NCI-H526 treated with DMSO at 0.1 percent for 48 hours (cell line): ENCODE data around the gene LAPTM5.

ENCODE experiments used
- DNase-seq: peaks from one replicate; lab custom pipeline; 2025; lab: John Stamatoyannopoulos, UW

Gene LAPTM5

GRCh38 chr1:30787266-30787665 lies 29.7 kb upstream of the LAPTM5 start:
- DNase-seq: no peak

- DNase-seq: no peak
These were observed 28.9 kb upstream of the LAPTM5 start for GRCh38 chr1:30786264-30786991.

DNA sequence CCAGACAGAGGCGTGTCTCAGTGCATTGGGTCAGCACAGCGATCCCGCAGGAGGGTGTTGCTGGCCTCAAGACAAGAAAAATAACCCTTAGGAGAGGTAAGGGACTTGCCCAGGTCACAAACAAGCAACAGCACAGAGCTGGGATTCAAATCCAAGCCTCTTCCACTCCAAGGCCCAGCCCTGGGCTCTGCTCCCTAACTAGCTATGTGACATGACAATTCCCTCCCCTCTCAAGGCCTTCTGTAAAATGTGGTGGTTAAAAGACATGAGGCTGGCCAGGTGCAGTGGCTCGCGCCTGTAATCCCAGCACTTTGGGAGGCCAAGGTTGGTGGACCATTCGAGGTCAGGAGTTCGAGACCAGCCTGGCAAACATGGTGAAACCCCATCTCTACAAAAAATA lies 28.1 kb upstream of the LAPTM5 start:
- DNase-seq: no peak

DNA sequence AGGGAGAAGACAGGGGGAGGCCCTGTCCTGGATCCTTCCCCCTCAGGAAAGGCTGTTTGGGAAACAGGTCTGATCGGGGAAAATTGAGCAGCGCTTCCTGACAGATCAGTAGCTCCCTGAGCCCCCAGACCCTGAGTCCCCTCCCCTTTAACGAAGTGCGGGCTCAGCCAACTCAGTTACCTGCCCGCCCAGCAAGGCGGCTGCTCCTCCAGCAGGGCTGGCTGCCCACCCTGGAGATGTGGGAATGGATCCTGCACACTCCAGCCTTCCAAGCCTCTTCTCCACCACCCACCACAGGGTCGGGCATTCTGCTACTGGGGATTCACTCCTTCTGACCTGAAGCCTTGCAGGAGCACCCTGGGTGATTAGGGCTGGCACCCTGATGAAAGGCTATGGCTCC lies 27.6 kb upstream of the LAPTM5 start:
- no peak for DNase-seq

- DNase-seq: no peak
These were observed 25.8 kb upstream of the LAPTM5 start for GRCh38 chr1:30783256-30783915.

GRCh38 chr1:30782361-30783255 lies 25.0 kb upstream of the LAPTM5 start:
- DNase-seq: peak; percentile 32

DNA sequence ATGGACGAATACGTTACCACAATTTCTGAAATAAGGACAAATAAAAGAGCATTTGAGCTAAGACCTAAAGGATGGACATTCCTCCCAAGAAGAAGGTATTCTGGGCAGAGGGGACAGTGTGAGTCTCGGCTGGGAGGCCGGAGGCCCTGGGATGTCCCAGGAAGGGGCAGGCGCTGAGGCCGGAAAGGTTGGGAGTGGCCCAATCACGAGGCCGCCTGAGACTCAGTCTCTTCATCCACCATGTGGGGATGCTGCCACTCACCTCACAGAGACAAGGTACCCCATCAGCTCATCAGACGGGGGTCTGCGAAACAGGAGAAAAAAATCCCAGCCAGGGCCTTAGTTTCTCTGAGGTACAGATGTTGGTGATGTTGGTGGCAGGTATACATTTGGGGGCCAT lies 24.3 kb upstream of the LAPTM5 start:
- no peak for DNase-seq

DNA sequence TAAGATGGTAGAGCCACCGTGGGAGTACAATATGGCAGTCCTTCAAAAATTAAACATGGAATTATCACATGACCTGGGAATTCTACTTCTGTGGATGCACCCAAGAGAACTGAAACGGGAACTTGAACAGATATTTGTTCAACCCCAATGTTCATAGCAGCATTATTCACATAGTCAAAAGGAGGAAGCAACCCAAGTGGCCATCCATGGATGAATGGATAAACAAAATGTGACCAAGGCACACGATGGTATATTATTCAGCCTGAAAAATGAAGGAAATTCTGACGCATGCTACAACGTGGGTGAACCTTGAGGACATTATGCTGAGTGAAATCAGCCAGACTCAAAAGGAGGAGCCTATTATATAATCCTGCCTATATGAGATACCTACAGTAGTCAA lies 22.8 kb upstream of the LAPTM5 start:
- no peak for DNase-seq

DNA sequence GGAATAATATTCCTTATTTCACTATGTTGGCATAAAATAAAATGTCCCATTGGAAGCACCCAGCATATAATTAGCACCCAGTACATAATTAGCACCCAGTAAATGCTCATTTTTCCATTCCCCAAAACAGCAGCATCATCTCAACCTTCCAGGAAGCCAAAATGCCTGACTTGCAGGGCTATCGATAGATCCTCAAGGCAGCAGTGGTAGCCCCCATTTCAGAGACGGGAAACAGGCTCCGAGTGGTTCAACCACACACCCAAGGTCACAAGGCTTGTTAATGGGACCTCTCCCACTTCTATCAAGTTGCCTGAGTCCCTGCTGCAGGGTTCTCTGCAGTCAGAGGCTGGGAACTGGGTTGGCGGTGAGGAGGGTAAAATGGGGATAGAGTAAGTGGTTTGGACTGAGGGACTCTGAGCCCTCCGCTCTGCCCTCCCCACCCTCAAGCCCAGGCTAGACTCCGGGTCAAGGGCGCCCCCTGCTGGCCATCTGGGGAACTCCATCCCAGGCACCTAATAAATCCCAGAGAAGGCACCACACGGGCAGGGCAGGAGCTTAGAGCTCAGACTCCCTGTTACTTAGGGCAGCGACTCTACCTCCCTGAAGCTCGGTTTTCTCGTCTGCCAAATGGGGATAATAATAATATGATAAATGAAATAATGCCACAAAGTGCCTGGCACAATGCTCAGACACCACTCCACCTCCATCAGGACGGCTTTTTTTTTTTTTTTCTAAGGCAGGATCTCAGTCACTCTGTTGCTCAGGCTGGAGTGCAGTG lies 21.9 kb upstream of the LAPTM5 start:
- peak; percentile 65 for DNase-seq

GRCh38 chr1:30778979-30779293 lies 21.4 kb upstream of the LAPTM5 start:
- DNase-seq: no peak

DNA sequence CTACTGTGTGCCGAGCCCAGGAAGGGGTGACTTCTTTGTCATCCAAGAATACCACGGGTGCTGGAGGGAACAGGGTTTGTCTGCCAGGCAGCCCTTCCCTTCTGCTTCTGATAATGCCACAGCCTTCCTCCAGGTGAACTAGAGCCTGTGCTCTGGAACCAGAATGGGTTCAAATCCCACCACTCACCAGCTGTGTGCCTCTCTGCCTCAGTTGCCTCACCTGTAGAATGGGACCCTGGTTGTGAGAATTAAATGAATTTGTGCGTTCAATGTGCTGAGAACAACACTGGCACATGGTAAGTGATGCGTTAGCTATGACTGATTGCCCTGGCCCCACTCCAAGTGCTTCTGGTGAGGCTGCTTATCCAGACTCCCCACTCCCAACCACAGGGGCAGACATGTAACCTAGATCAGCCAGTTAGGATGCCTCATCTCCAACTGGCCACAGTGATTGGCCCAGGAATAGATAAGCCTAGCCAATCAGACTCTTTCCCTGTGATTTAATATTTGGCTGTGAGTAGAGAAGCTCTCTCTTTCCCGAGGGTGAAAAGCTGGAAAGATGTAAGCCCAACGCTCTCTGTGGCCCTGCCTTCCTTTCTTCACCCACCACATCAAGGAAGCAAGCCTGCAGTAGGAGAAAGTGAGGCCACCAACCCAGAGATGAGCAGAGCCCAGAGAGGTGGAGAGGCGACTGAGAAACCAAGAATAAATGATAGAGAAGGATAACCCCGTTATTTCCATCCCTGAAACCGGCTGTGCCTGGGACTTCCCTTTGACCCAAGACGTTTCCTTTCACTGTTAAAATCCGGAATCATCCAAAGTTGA lies 20.8 kb upstream of the LAPTM5 start:
- no peak for DNase-seq

DNA sequence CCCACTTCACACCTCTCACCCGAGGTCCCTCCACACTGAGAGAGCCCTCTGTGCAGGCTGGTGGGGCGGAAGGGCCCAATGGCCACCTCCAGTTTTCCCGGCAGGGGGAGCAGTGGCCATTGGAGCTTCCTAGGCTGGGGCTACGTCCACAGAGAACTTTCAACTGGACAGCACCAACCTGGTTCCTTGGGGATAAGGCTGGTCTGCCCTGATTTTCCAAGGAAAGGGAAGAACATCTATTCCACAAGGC lies 20.3 kb upstream of the LAPTM5 start:
- no peak for DNase-seq

DNA sequence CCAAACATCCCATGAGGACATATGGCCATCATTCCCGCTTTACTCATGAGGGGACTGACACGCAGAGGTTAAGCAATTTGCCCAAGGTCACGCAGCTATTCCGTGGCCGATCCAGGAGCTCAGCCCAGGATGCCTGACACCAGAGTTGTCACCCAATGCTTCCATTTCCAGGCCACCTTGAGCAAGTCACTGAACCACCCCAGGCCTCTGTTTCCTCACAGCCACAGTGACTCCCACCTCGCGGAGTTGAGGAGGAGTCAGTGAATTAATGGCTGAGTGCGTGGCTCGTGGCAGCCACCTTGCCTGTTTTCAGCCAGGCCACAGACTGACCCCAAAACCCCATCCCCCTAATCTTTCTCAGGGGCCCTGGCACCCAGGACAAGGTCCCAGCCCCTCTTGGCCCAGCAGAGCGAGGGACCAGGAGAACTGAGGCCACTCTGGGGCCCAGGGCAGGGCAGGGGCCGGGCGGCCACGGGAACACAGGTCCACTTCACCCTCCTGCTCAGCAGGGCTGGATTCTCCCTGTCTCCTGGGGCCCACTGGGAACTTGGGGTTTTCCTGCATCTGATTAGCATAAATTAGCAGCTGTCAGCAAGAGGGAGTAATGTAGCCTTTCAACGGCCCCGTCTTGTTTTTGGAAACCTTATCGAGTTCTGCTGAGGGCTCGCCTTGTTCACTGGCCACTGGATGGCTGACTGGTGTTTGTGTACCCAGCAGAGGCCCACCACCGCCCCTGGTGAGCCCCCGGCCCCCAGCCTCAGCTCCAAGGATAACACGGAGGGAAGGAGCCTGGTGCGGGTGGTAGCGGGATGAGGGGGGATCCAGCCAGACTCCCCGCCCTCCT lies 19.7 kb upstream of the LAPTM5 start:
- DNase-seq: no peak

GRCh38 chr1:30776097-30777059 lies 18.8 kb upstream of the LAPTM5 start:
- DNase-seq: no peak

DNA sequence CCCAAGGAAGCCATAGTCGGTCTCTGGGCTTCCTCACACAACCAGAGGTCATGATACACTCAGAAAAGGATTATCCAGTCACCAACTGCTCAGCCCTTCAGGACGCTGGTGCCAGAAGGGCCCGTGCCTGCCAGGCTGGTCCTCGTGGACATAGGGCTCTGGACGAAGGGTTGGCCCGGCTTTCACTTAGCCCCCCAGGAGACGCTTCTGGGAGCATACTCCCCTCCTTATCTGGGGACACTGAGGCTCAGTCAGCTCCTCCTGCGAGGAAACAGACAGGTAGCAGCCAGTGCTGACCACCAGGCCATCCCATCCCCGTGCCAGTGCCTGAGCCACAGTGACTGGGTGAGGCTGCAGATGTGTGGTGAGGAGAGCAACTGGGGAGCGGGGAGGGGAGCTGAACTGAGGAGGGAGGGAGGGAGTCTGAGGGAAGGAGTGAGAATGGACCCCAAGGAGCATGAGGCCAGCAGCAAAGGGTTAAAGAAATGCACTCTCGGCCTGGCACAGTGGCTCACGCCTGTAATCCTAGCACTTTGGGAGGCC lies 17.9 kb upstream of the LAPTM5 start:
- DNase-seq: no peak

DNA sequence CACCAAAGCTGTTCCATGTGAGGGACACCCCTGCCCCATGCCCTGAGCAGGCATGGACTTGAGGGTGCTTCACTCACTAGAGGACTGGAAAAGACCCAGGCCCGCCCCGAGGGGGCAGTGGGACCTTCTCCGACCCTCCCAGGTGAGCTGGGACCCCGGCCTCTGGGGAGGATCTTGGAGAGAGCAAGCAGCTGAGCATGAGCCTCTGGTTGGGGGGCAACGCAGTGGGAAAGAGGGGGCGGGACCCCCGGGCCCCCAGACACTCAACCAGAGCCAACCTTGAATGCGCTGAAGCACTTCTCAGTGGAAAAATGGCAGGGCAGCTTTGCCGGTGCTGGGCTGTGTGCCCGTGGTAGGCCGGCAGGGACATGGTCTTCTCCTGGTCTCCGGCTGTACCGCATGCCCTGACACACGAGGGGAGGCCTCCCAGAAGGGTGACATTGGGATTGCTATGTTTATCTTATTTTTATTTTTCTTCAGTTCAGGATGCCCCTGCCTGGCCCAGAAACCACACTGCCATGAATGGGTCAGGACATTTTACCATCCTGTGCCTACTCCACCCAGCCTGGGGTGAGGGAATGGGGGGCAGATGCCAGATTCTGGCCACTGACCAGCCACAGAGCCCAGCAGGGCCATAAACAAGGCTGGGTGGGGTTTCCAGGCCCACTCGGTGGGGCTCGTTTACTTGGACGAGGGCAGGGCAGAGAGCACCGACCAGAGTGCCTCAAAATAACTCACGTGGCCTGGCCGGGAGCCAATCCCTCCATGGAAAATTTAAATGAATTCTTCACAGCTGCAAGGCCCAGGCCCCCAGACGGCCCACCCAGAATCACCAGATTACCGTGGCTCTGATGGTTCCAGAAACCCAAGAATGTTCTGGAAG lies 17.2 kb upstream of the LAPTM5 start:
- DNase-seq: no peak

GRCh38 chr1:30773722-30774358 lies 16.3 kb upstream of the LAPTM5 start:
- DNase-seq: no peak

GRCh38 chr1:30771005-30771404 lies 13.4 kb upstream of the LAPTM5 start:
- no peak for DNase-seq
